ENCODE measurements around the gene CSMD2.
A peak's percentile ranks its signal among the peaks of the same experiment; 100 is the strongest.

CSMD2 gene

DNA sequence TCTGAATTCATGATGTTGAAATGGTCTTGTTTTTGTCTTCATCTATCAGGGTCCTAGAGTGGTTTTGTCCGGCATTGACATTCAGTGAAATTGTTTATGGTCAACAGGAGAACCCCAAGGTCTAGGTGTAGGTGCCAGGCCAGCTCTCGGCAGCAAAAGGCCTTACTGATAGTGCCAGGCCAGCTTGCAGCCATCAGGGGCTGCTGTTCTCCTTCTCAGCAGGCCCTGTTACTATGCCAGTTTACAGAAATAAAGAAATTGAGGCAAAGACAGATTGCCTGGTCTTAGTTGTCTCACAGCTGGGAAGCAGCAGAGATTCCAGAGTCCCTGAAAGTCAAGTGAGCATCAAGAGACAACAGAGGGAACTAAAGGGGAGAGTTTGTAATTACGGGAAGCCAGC is 289.2 kb downstream of the CSMD2 start:
- no peak for TF ChIP-seq SUZ12 (IDR thresholded peaks at IDR 0.05; ENCODE audit: extremely low read depth, insufficient read depth, insufficient read length)
- TF ChIP-seq YY1 (IDR thresholded peaks at IDR 0.05; ENCODE audit: insufficient read depth, insufficient read length) = no peak
- no peak for TF ChIP-seq ZNF274 (IDR thresholded peaks at IDR 0.05; ENCODE audit: low read depth, low read length)

DNA sequence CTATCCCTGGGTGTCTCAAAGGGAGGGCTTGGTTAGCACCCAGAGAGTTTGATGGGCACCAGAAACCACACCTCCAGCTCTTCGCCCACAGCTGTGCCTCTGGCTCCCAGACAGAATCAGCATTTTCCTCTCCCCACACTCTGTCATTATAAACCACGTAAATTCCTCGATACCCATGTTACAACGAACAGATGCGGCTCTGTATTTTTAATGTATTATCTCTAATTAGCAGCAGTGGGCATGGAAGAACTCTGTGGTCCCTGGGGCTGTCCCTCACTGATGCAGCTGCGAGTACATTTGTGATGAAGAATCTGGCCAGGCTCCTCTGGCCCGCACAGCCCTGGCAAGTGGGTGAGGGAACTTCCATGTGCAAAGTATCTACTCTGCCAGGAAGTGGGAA is 290.4 kb downstream of the CSMD2 start:
- no peak overlapping the region for H3K9ac ChIP-seq (ENCODE audit: insufficient read length, low read depth)
- H3K27me3 ChIP-seq (ENCODE audit: insufficient read depth, insufficient read length) = no peaks in the 10 kb centered on the region
- DNase-seq (ENCODE audit: low read depth, low spot score) = no peak
- no peaks in the 10 kb centered on the region for H3K4me1 ChIP-seq (ENCODE audit: insufficient read depth, insufficient read length)
- no peaks in the 10 kb centered on the region for H3K36me3 ChIP-seq (ENCODE audit: insufficient read depth, insufficient read length, low read length)
- no peak overlapping the region for H3K4me3 ChIP-seq (ENCODE audit: insufficient read length, low read depth)
- peaks cover 15% of the 10 kb centered on the region; the same call in 1 of the 2 replicates for H3K9me3 ChIP-seq (ENCODE audit: insufficient read depth, low read length)
- TF ChIP-seq ZNF274 (IDR thresholded peaks at IDR 0.05; ENCODE audit: low read depth, low read length) = no peak
- TF ChIP-seq YY1 (IDR thresholded peaks at IDR 0.05; ENCODE audit: insufficient read depth, insufficient read length) = no peak
- TF ChIP-seq SUZ12 (IDR thresholded peaks at IDR 0.05; ENCODE audit: extremely low read depth, insufficient read depth, insufficient read length) = no peak

More for the DNA sequence above, 289.2 kb downstream of the CSMD2 start:
- no peak for DNase-seq (ENCODE audit: low read depth, low spot score)
- Histone ChIP-seq H3K36me3 (ENCODE audit: insufficient read depth, insufficient read length, low read length) (no peaks in the 10 kb centered on the region), H3K9me3 (ENCODE audit: insufficient read depth, low read length) (peaks cover 15% of the 10 kb centered on the region; the same call in 1 of the 2 replicates), H3K27me3 (ENCODE audit: insufficient read depth, insufficient read length) (no peaks in the 10 kb centered on the region), H3K4me3 (ENCODE audit: insufficient read length, low read depth) (no peak overlapping the region), H3K4me1 (ENCODE audit: insufficient read depth, insufficient read length) (no peaks in the 10 kb centered on the region), H3K9ac (ENCODE audit: insufficient read length, low read depth) (no peak overlapping the region)

DNA sequence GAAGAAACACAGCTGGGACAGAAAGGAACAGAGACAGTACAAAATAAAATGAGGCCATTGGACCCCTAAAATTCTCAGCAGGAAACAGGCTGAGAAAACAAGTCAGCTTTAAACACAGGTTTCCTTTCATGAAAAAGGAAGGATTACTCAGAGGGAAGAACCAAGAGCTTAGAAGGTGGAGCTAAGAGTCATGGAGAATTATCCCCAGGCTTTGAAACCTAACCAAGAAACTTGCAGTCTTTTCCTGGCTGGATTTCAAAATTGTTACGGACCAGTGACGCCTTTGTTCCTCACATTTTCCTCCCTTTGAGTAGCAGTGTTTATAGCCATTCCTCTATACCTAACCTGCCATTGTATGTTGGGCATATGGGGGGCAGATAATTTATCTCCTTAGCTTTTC is 292.3 kb downstream of the CSMD2 start:
- Histone ChIP-seq H3K9ac (ENCODE audit: insufficient read length, low read depth) (no peak overlapping the region), H3K4me3 (ENCODE audit: insufficient read length, low read depth) (no peak overlapping the region), H3K9me3 (ENCODE audit: insufficient read depth, low read length) (peaks cover 15% of the 10 kb centered on the region; the same call in 1 of the 2 replicates), H3K27me3 (ENCODE audit: insufficient read depth, insufficient read length) (no peaks in the 10 kb centered on the region), H3K36me3 (ENCODE audit: insufficient read depth, insufficient read length, low read length) (no peaks in the 10 kb centered on the region), H3K4me1 (ENCODE audit: insufficient read depth, insufficient read length) (no peaks in the 10 kb centered on the region)
- DNase-seq (ENCODE audit: low read depth, low spot score) = no peak
- no peak for TF ChIP-seq SUZ12 (IDR thresholded peaks at IDR 0.05; ENCODE audit: extremely low read depth, insufficient read depth, insufficient read length)
- no peak for TF ChIP-seq ZNF274 (IDR thresholded peaks at IDR 0.05; ENCODE audit: low read depth, low read length)
- no peak for TF ChIP-seq YY1 (IDR thresholded peaks at IDR 0.05; ENCODE audit: insufficient read depth, insufficient read length)

DNA sequence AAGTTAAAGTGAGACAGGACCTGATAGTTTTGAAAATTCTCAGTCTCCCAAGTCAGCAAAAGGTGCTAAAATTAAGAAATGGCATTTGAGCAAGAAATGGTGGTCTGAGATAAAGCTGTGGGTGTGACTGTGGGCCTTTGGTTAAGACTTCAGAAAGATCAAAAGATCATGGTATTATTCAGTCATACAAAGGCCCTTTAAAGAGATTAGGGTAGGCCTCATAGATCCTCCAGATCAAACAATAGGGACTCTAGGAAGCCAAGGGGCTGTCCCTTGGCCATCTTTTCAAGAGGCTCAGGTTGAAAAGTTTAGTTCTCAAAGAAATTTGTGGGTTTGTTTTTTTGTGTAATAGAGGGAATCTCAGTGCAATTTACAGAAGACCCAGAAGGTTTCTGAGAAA is 292.8 kb downstream of the CSMD2 start:
- DNase-seq (ENCODE audit: low read depth, low spot score) = no peak
- Histone ChIP-seq H3K4me3 (ENCODE audit: insufficient read length, low read depth) (no peak overlapping the region), H3K27me3 (ENCODE audit: insufficient read depth, insufficient read length) (no peaks in the 10 kb centered on the region), H3K36me3 (ENCODE audit: insufficient read depth, insufficient read length, low read length) (no peaks in the 10 kb centered on the region), H3K4me1 (ENCODE audit: insufficient read depth, insufficient read length) (no peaks in the 10 kb centered on the region), H3K9me3 (ENCODE audit: insufficient read depth, low read length) (peaks cover 17% of the 10 kb centered on the region; the same call in 1 of the 2 replicates), H3K9ac (ENCODE audit: insufficient read length, low read depth) (no peak overlapping the region)
- TF ChIP-seq ZNF274 (IDR thresholded peaks at IDR 0.05; ENCODE audit: low read depth, low read length) (no peak), YY1 (IDR thresholded peaks at IDR 0.05; ENCODE audit: insufficient read depth, insufficient read length) (no peak), SUZ12 (IDR thresholded peaks at IDR 0.05; ENCODE audit: extremely low read depth, insufficient read depth, insufficient read length) (no peak)

DNA sequence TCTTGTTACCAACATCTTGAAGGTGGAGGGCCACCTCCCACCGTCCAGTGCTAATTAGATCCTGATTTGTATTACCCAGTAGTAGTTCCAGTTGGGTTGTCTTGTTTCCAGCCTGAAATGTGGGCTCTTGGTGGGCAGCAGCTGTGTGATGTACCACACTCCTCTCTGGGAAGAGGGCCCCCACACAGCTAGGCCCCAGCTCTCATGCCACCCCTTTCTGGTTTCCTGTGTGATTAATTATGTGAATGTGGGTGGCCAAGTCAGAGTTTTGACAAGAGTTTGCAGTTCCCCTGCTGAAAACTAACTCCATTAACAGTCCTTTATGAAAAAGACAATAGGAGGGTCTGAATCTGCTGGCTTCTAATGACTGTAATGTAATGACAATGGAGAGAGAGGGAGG is 297.3 kb downstream of the CSMD2 start:
- peak; percentile 46 for DNase-seq (ENCODE audit: low read depth, low spot score)
- TF ChIP-seq ZNF274 (IDR thresholded peaks at IDR 0.05; ENCODE audit: low read depth, low read length) = no peak
- no peak for TF ChIP-seq YY1 (IDR thresholded peaks at IDR 0.05; ENCODE audit: insufficient read depth, insufficient read length)
- no peak for TF ChIP-seq SUZ12 (IDR thresholded peaks at IDR 0.05; ENCODE audit: extremely low read depth, insufficient read depth, insufficient read length)
- H3K4me1 ChIP-seq (ENCODE audit: insufficient read depth, insufficient read length) = no peaks in the 10 kb centered on the region
- H3K27me3 ChIP-seq (ENCODE audit: insufficient read depth, insufficient read length) = no peaks in the 10 kb centered on the region
- no peak overlapping the region for H3K4me3 ChIP-seq (ENCODE audit: insufficient read length, low read depth)
- no peak overlapping the region for H3K9ac ChIP-seq (ENCODE audit: insufficient read length, low read depth)
- peaks cover 10% of the 10 kb centered on the region; the same call in 1 of the 2 replicates for H3K9me3 ChIP-seq (ENCODE audit: insufficient read depth, low read length)
- H3K36me3 ChIP-seq (ENCODE audit: insufficient read depth, insufficient read length, low read length) = no peaks in the 10 kb centered on the region

DNA sequence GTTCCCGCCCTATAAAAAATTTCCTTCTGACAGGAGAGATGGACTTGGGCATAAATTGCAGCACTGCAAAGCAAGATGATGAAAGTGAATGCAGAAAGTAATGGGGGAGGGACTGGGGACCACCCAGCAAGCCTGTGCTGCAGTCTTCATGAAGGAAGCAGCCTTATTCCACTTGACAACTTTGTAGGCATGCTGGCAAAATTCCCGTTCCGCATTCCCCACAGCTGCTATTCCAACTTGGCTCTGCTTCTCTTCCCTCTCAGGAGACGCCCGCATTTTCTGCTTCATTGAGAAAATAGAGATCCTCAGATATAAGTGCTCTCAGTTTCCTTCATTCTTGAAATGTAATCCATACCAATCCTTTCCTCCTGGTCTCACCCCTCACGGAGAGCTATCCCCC is 298.7 kb downstream of the CSMD2 start:
- Histone ChIP-seq H3K36me3 (ENCODE audit: insufficient read depth, insufficient read length, low read length) (no peaks in the 10 kb centered on the region), H3K4me3 (ENCODE audit: insufficient read length, low read depth) (no peak overlapping the region), H3K4me1 (ENCODE audit: insufficient read depth, insufficient read length) (no peaks in the 10 kb centered on the region), H3K9ac (ENCODE audit: insufficient read length, low read depth) (no peak overlapping the region), H3K27me3 (ENCODE audit: insufficient read depth, insufficient read length) (no peaks in the 10 kb centered on the region), H3K9me3 (ENCODE audit: insufficient read depth, low read length) (peaks cover 7% of the 10 kb centered on the region; the same call in 1 of the 2 replicates)
- no peak for TF ChIP-seq ZNF274 (IDR thresholded peaks at IDR 0.05; ENCODE audit: low read depth, low read length)
- TF ChIP-seq SUZ12 (IDR thresholded peaks at IDR 0.05; ENCODE audit: extremely low read depth, insufficient read depth, insufficient read length) = no peak
- TF ChIP-seq YY1 (IDR thresholded peaks at IDR 0.05; ENCODE audit: insufficient read depth, insufficient read length) = no peak
- DNase-seq (ENCODE audit: low read depth, low spot score) = no peak

DNA sequence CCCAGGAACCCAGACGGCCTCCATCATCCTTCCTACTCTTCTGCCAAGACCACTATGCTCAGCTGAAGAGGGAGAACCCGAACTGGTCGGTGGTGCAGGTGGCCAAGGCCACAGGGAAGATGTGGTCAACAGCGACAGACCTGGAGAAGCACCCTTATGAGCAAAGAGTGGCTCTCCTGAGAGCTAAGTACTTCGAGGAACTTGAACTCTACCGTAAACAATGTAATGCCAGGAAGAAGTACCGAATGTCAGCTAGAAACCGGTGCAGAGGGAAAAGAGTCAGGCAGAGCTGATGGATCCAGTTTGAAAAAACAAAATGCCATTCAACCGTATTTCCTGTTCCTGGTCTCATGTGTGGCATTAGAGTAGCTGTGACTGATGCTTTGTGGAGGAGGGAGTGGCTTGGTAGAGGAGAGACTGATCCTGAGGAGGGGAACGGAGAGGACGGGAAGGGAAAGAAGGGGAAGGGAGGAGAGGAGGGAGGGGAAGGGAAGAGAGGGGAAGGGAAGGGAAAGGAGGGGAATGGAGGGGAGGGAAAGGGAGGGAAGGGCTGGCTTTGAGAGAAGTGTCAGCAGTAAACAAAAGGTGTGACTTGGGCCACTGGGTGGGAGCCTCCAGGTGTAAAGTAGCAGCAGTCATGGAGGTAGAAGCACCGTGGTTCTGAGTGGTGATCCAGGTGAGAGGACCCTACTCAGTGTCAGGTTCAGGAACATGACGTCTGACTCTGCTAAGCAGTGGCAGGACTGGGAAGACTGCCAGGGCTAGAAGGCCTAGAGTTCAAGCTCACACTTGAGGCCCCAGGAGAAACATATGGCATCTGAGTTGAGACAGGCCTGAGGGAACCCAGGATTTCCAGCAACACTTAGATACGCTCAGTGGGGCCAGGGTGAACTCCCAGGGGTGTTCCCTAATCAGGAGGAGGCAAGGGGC is 300.3 kb downstream of the CSMD2 start:
- H3K4me1 ChIP-seq (ENCODE audit: insufficient read depth, insufficient read length) = no peaks in the 10 kb centered on the region

More for the DNA sequence above, 300.3 kb downstream of the CSMD2 start:
- Histone ChIP-seq H3K36me3 (ENCODE audit: insufficient read depth, insufficient read length, low read length) (no peaks in the 10 kb centered on the region), H3K4me3 (ENCODE audit: insufficient read length, low read depth) (no peak overlapping the region), H3K9me3 (ENCODE audit: insufficient read depth, low read length) (peaks cover 7% of the 10 kb centered on the region; the same call in 1 of the 2 replicates), H3K9ac (ENCODE audit: insufficient read length, low read depth) (no peak overlapping the region), H3K27me3 (ENCODE audit: insufficient read depth, insufficient read length) (no peaks in the 10 kb centered on the region)
- TF ChIP-seq YY1 (IDR thresholded peaks at IDR 0.05; ENCODE audit: insufficient read depth, insufficient read length) = no peak
- no peak for TF ChIP-seq SUZ12 (IDR thresholded peaks at IDR 0.05; ENCODE audit: extremely low read depth, insufficient read depth, insufficient read length)
- TF ChIP-seq ZNF274 (IDR thresholded peaks at IDR 0.05; ENCODE audit: low read depth, low read length) = no peak
- DNase-seq (ENCODE audit: low read depth, low spot score) = no peak

Measured in NT2/D1 (cell line).